GM19468 (cell line): ENCODE results near the gene IQCM.

Experiments
- ATAC-seq: cut with Tn5 transposase; IDR thresholded peaks from one replicate; pipeline ENCODE4 v1.9.1; 2021; ENCODE audit warnings: mild to moderate bottlenecking, moderate library complexity, moderate number of reproducible peaks; ENCODE audit not compliant: unreplicated experiment; ENCODE audit errors: extremely low read depth

The IQCM gene

GRCh38 chr4:149716728-149717127 lies 98.9 kb downstream of the IQCM start:
- no peak for ATAC-seq

- ATAC-seq: no peak
Observed at GRCh38 chr4:149715822-149716585, 99.6 kb downstream of the IQCM start.

GRCh38 chr4:149713031-149713430 lies 102.6 kb downstream of the IQCM start:
- no peak for ATAC-seq

GRCh38 chr4:149711593-149712365 lies 103.9 kb downstream of the IQCM start:
- no peak for ATAC-seq

DNA sequence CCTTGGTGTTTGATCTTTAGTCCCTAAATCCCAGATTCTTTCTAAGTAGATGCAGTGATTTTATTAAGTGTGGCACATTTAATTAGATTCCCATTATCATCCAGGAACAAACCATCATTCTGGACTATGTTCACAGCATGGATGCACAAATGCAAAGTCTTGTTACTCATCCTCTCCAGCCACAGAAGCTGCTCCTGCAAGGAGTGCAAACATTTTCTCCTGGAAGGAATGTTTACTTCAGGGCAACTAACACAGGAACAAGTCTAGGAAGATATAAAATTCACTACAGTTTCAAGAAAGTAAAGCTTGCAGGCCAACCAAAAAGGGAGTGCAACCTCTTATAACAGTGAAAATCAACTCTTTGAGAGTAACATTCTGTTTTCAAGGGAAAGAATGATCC lies 106.0 kb downstream of the IQCM start:
- no peak for ATAC-seq

DNA sequence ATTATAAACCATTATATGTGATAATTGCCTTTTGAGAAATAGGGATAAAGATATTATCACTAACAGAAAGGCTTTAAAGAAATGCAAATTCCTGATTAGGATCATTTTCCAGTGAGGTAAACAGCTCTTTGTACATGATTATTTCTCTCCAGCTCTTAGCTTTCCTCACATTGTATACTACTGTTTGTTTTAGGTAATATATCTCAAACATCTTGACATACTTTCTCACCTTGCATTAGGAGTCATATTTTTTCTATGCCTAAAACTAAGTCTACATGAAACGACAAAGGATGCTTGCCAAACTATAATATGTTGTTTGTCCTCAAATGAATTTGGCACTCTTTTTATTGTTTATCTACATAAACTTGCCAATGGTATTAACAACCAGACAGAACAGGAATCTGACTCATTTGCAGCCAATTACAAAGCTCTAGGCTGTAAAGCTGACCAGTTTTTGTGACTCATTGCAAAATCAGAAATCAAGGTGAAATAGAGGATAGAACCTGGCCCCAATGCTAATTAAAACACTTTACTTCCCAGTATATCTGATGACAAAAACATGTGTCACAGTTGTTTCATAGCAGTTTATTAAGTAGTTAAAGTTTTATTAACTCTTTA lies 107.0 kb downstream of the IQCM start:
- no peak for ATAC-seq

- no peak for ATAC-seq
Observed at GRCh38 chr4:149707862-149708261, 107.8 kb downstream of the IQCM start.

GRCh38 chr4:149706942-149707341 lies 108.7 kb downstream of the IQCM start:
- ATAC-seq: no peak

- ATAC-seq: no peak
Observed at GRCh38 chr4:149702414-149703293, 113.0 kb downstream of the IQCM start.

DNA sequence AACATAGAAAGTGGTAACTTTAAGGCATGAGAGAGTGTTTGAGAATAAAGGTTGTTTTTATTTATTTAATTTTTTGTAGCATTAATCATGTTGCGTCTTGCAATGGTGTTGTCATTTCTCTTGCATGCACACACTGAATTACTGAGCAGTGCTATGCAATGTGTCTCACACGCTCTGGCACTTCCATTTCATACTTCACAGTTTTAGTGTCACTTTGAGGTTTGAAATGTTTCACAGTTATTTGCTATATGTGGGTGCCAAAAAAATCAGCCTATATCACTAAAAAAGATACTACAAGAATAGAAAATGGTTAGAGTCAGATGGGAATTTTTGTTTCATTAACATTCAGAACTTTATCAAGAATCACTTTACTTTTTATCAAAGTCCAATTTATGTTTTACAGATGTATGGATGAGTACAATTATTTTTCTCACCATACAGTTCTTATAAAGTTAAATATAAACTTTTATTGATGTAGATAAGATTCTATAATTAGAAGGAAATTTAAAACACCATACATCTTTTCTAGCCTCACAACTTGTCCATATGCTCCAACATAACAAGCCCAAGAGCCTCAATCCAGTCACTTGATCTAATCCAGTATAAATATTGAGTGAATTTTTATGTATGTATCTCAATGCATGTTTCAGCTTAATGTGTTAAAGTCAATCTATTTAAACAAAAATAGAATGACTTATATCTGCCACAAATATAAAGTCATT lies 114.0 kb downstream of the IQCM start:
- no peak for ATAC-seq

DNA sequence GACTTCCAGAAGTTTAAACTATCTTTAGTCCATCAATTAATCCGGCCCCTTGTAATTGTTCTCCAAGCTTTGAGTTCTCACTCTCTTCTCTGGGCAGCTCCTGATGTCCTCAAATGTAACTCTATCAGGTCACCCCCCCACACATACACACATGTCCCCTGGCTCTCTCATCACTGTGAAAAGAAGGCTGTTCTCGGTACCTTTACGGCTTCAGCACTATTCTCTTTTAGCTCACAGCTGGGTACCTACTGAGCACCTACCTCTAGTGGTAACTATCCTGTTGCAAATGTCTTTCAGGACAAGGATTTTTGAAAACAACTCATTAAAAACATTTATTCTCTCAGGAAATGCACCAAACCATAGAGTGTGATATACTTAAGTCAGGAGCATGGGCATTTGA lies 115.4 kb downstream of the IQCM start:
- no peak for ATAC-seq

- ATAC-seq: no peak
Observed at GRCh38 chr4:149699642-149700041, 116.0 kb downstream of the IQCM start.

- no peak for ATAC-seq
Observed at GRCh38 chr4:149690726-149691125, 124.9 kb downstream of the IQCM start.

DNA sequence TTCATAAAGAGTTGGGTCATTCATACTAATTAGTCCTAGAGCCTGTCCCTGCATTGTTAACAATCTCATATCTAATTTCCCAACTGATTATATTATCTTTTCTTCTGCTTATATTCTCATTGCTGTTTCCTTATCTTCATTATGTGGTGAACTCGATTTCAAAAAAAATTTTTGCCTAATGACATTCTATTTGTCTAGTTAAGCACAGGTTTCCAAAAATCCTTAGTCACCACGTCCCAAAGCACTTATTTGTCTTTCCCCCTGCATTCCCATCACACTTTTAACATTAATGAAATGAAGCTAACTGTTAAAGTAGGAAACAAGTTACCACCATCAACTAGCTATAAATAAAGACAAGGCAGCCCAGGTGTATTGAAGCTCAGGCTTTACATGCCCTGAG lies 131.1 kb downstream of the IQCM start:
- ATAC-seq: no peak

DNA sequence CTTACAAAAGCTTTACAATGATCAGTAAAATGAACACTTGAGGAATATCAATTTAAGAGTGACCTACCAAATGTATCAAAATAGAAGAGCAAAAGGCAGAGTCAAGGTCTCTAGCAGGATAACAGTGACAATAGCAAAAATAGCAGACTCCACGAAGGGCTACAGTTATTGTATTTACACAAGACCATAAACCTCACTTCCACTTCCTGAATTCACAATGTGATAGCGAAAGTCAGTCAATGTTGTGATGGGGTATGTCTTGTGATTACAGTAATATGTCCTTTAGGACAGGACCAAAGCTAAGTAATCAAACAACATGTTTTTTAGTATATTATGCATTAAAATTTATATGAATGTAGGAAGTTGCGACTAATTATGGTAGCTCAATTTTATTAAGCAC lies 139.6 kb downstream of the IQCM start:
- peak; percentile 90 for ATAC-seq

- ATAC-seq: no peak
Observed at GRCh38 chr4:149645790-149646189, 169.9 kb downstream of the IQCM start.

GRCh38 chr4:149638073-149638472 lies 177.6 kb downstream of the IQCM start:
- ATAC-seq: no peak

- ATAC-seq: no peak
Observed at GRCh38 chr4:149634368-149634767, 181.3 kb downstream of the IQCM start.

DNA sequence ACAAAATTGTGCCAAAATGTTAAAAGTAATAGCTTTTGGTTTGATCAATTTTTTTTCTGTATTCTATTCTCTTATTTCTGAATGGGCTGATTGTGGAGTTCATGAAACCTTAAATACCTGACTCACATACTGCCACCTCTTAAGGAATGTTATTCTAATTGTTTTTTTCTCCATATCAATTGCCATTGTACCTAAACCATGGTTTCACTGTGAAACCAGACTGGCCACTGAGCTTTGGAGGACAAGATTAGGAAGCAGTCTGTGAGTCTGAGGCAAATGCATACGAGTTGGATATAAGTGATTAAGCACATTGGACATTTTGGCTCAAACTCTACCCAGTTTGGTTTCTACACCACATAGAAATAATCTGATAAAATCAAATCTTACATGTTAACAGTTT lies 184.0 kb downstream of the IQCM start:
- no peak for ATAC-seq

DNA sequence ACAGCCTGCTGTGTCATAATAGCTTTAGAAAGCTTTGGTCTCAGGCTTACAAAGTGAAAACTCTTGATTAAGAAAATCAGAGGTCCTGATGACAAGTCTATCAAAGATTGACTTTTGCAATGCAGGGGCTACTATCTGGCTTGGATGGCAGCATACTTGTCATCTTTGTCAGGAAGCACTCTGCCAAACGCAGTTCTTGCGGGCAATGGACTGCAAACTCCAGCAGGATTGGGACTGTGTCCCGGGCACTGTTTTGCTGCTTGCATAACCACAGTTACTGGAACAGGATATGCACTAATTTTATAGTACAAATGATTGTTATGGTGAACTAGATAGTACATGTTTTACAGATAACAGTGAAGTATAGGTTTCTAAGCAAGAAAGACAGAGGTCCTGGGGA lies 185.6 kb downstream of the IQCM start:
- no peak for ATAC-seq
